Natural killer cell (primary cell): ENCODE measurements around the gene NAV2. TPM values are rescaled to one million over a fixed set of nuclear protein-coding genes. Genes with fewer than 3 reads are reported as not detected.

ENCODE experiments used
- ATAC-seq, 3 donors: fragments of 150-1000 bp in 2 of 3; fragments of 200-7000 bp in 1 of 3; cut with Tn5 transposase; 1 replicate in 1 of 3; 2 replicates in 2 of 3; pipeline ENCODE4 v1.10.0; 2021; ENCODE audit warnings: mild to moderate bottlenecking in 2 of 3, moderate library complexity in 2 of 3
- DNase-seq, 2 donors: peaks; one replicate each; pipeline versions ENCODE4 v3.0.0 to v3.0.0-alpha.2; 2013 to 2021; ENCODE audit warnings: mixed read lengths in 1 of 2
- H3K27ac ChIP-seq: one replicate; pipeline ENCODE4 v1.5.1; 2013; ENCODE audit warnings: mild to moderate bottlenecking, low read length
- H3K27me3 ChIP-seq: one replicate; pipeline ENCODE4 v1.6.1; 2013; ENCODE audit warnings: low read length; ENCODE audit not compliant: control insufficient read depth, insufficient read depth
- H3K36me3 ChIP-seq: one replicate; pipeline ENCODE4 v1.6.1; 2013; ENCODE audit warnings: low read length; ENCODE audit not compliant: control insufficient read depth, insufficient read depth
- H3K4me1 ChIP-seq: one replicate; pipeline ENCODE4 v1.6.1; 2013; ENCODE audit warnings: low read length; ENCODE audit not compliant: control insufficient read depth, insufficient read depth
- H3K4me3 ChIP-seq: one replicate; pipeline ENCODE4 v1.5.1; 2013; ENCODE audit warnings: low read length
- H3K9me3 ChIP-seq: one replicate; pipeline ENCODE4 v1.6.1; 2013; ENCODE audit warnings: low read length; ENCODE audit not compliant: control insufficient read depth, insufficient read depth
- H3K27ac Mint-ChIP-seq, 2 donors: one replicate each; pipeline ENCODE4 v1.8.0; 2022; ENCODE audit warnings: mild to moderate bottlenecking in 2 of 2, mixed read lengths in 2 of 2, moderate library complexity in 1 of 2
- H3K27me3 Mint-ChIP-seq, 2 donors: one replicate each; pipeline ENCODE4 v1.8.0; 2022; ENCODE audit warnings: low read depth in 2 of 2, mixed read lengths in 2 of 2
- H3K36me3 Mint-ChIP-seq: one replicate; pipeline ENCODE4 v1.8.0; 2022; ENCODE audit warnings: mixed read lengths
- H3K4me1 Mint-ChIP-seq, 2 donors: one replicate each; pipeline ENCODE4 v1.8.0; 2022; ENCODE audit warnings: mixed read lengths in 2 of 2
- H3K4me3 Mint-ChIP-seq: one replicate; pipeline ENCODE4 v1.8.0; 2022; ENCODE audit warnings: mild to moderate bottlenecking, moderate library complexity, mixed read lengths
- H3K9me3 Mint-ChIP-seq, 2 donors: one replicate each; pipeline ENCODE4 v1.8.0; 2022; ENCODE audit warnings: mixed read lengths in 2 of 2
- CTCF ChIP-seq: fragments of 200-600 bp; IDR thresholded peaks from one replicate; pipeline ENCODE4 v1.8.0; 2022; ENCODE audit warnings: antibody characterized with exemption
- WGBS: methylation state at CpG from one replicate; pipeline ENCODE4 v1.1.7; 2013; ENCODE audit warnings: missing lambda C conversion rate; ENCODE audit not compliant: insufficient coverage; 5-methylcytosine and 5-hydroxymethylcytosine counted together
- intact Hi-C: fragments of 100-400 bp; cut with micrococcal nuclease; formaldehyde crosslinking; loops from one replicate; pipeline ENCODE4 v1.14.2; 2022
- total RNA-seq, 4 donors: library from RNA; stranded (reverse); fragments of 120-200 nt in 1 of 4; gene quantifications; one replicate each; pipeline versions ENCODE4 v1.2.3 to v1.2.4, GENCODE V29; 2013 to 2022

Gene NAV2
- total RNA-seq, 3 donors from 2014 or later (not counting 1 experiment from before 2014, with no cell fraction given) = 0.14 to 1.6 (median 0.43) TPM

DNA sequence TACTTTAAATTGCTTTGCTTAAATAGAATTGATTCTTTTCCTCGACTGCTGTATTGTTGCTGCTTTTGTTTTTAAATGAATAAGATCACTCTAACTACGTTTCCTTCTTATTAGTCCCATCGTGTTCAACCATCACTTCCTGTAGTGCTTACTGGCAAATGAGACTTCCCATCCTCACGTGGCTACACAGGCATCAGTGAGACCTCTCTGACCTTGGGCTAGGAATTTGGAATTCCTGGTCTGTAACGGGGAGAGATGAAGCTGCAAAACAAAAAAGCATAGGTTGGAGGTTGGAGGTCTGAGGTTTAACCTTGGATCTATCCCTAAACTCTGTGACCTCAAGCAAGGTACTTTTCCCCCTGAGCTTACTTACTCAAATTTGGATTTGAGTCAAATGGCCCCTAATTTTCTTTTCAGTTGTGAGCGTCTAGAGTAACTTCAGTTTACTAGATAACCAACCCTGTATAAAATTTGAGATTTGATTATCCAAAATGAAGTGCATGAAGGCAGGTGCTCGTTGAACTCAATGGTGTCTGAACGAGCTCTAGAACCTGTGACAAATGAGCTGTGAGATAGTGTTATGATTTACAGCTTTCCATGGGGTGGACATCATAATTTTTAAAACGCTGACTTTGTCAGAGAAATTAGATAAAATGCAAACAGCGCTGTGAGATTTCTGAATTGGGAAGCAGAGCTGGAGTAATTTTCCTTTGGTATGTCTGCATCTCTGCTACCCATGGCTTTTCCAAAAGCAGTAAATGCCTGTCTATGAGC is 296.4 kb downstream of the NAV2 start:
- intact Hi-C loops = no loop called here
- no peak for TF ChIP-seq CTCF
- Mint-ChIP-seq H3K36me3 (no peaks in the 10 kb centered on the region), H3K27ac (no peak overlapping the region), H3K4me1 (peaks cover 7 to 8% of the 10 kb centered on the region in 2 donors), H3K9me3 (no peaks in the 10 kb centered on the region), H3K27me3 (peaks cover 3 to 12% of the 10 kb centered on the region in 2 donors), H3K4me3 (no peak overlapping the region)
- peaks cover 4% of the 10 kb centered on the region for H3K4me1 ChIP-seq
- no peaks in the 10 kb centered on the region for H3K9me3 ChIP-seq
- 50% methylated on average over 9 of the region's 10 CpGs for WGBS
- H3K36me3 ChIP-seq = no peaks in the 10 kb centered on the region
- DNase-seq = no peak
- no peak overlapping the region for H3K4me3 ChIP-seq
- no peaks in the 10 kb centered on the region for H3K27me3 ChIP-seq
- H3K27ac ChIP-seq = no peak overlapping the region
- ATAC-seq = no peak

GRCh38 chr11:20010156-20010850 is 297.7 kb downstream of the NAV2 start:
- Mint-ChIP-seq H3K36me3 (no peaks in the 10 kb centered on the region), H3K9me3 (no peaks in the 10 kb centered on the region), H3K4me3 (no peak overlapping the region), H3K27me3 (peaks cover 6 to 15% of the 10 kb centered on the region in 2 donors), H3K27ac (no peak overlapping the region), H3K4me1 (peaks cover 8 to 9% of the 10 kb centered on the region in 2 donors)
- H3K4me1 ChIP-seq = peaks cover 5% of the 10 kb centered on the region
- WGBS = 94% methylated on average over 8 of the region's 8 CpGs
- ATAC-seq (no peak), DNase-seq (no peak)
- H3K9me3 ChIP-seq = no peaks in the 10 kb centered on the region
- no peak overlapping the region for H3K4me3 ChIP-seq
- H3K36me3 ChIP-seq = no peaks in the 10 kb centered on the region
- TF ChIP-seq CTCF = no peak
- H3K27me3 ChIP-seq = no peaks in the 10 kb centered on the region
- intact Hi-C loops = no loop called here
- no peak overlapping the region for H3K27ac ChIP-seq

GRCh38 chr11:20010851-20011225 is 298.2 kb downstream of the NAV2 start:
- H3K27ac Mint-ChIP-seq = no peak overlapping the region
- DNase-seq = no peak
- ATAC-seq = no peak
- Histone ChIP-seq H3K36me3 (no peaks in the 10 kb centered on the region), H3K4me3 (no peak overlapping the region), H3K27me3 (no peaks in the 10 kb centered on the region), H3K4me1 (peaks cover 5% of the 10 kb centered on the region), H3K27ac (no peak overlapping the region), H3K9me3 (no peaks in the 10 kb centered on the region)
- no peaks in the 10 kb centered on the region for H3K36me3 Mint-ChIP-seq
- no peaks in the 10 kb centered on the region for H3K9me3 Mint-ChIP-seq
- peaks cover 4 to 20% of the 10 kb centered on the region in 2 donors for H3K27me3 Mint-ChIP-seq
- intact Hi-C loops = no loop called here
- H3K4me1 Mint-ChIP-seq = peaks cover 8 to 9% of the 10 kb centered on the region in 2 donors
- no peak overlapping the region for H3K4me3 Mint-ChIP-seq
- WGBS = 89% methylated on average over 2 of the region's 3 CpGs
- no peak for TF ChIP-seq CTCF
